HEK293T (cell line): ENCODE results near the gene OR13G1.
"Not testable (repeated sequence)": the region's sequence is repeated elsewhere in the genome, so short reads cannot be mapped to it uniquely, and the experiment has no call there.

Experiments used
- CTCF ChIA-PET: fragments of 350-600 bp; formaldehyde crosslinking; extraction: SDS; loops from one replicate; lab custom pipeline; 2021; ENCODE audit warnings: antibody characterized with exemption, inconsistent platforms; lab: Yijun Ruan, JAX
- POLR2A ChIA-PET: fragments of 350-600 bp; formaldehyde crosslinking; extraction: SDS; loops from one replicate; lab custom pipeline; 2020; ENCODE audit warnings: antibody characterized with exemption, inconsistent platforms; lab: Yijun Ruan, JAX
- DNase-seq: peaks from one replicate; pipeline ENCODE4 v3.0.0; 2012; ENCODE audit warnings: mixed read lengths; ENCODE audit errors: extremely low spot score
- ARNT ChIP-seq: fragments of 450-650 bp; IDR thresholded peaks from 2 replicates; pipeline ENCODE4 v1.6.1; 2017; ENCODE audit warnings: mild to moderate bottlenecking
- BHLHE40 ChIP-seq: fragments of 450-650 bp; IDR thresholded peaks from 2 replicates; pipeline ENCODE4 v1.6.1; 2016; ENCODE audit warnings: mild to moderate bottlenecking, moderate library complexity, borderline replicate concordance
- CTBP1 ChIP-seq: fragments of 450-650 bp; IDR thresholded peaks from 2 replicates; pipeline ENCODE4 v1.6.1; 2016; ENCODE audit warnings: borderline replicate concordance
- ELF4 ChIP-seq: fragments of 450-650 bp; IDR thresholded peaks from 2 replicates; pipeline ENCODE4 v1.6.1; 2017; ENCODE audit warnings: antibody characterized with exemption
- FOXA1 ChIP-seq: fragments of 450-650 bp; IDR thresholded peaks from 2 replicates; pipeline ENCODE4 v1.6.1; 2016; ENCODE audit warnings: mild to moderate bottlenecking
- FOXK2 ChIP-seq: fragments of 450-650 bp; IDR thresholded peaks from 2 replicates; pipeline ENCODE4 v1.6.1; 2016; ENCODE audit warnings: mild to moderate bottlenecking
- FOXM1 ChIP-seq: fragments of 450-650 bp; IDR thresholded peaks from 2 replicates; pipeline ENCODE4 v1.6.1; 2017; ENCODE audit warnings: mild to moderate bottlenecking, borderline replicate concordance
- HDGF ChIP-seq: fragments of 450-650 bp; IDR thresholded peaks from 2 replicates; pipeline ENCODE4 v1.6.1; 2017; ENCODE audit warnings: antibody characterized with exemption, borderline replicate concordance
- L3MBTL2 ChIP-seq: fragments of 450-650 bp; conservative IDR thresholded peaks from 2 replicates; pipeline ENCODE4 v1.6.1; 2016; ENCODE audit warnings: mild to moderate bottlenecking
- LEF1 ChIP-seq: fragments of 450-650 bp; IDR thresholded peaks from 2 replicates; pipeline ENCODE4 v1.6.1; 2017; ENCODE audit warnings: mild to moderate bottlenecking, borderline replicate concordance
- NFRKB ChIP-seq: fragments of 450-650 bp; IDR thresholded peaks from 2 replicates; pipeline ENCODE4 v1.6.1; 2016; ENCODE audit warnings: mild to moderate bottlenecking, moderate library complexity
- PKNOX1 ChIP-seq: fragments of 450-650 bp; IDR thresholded peaks from 2 replicates; pipeline ENCODE4 v1.6.1; 2016
- SP1 ChIP-seq: fragments of 450-650 bp; IDR thresholded peaks from 2 replicates; pipeline ENCODE4 v1.6.1; 2017
- SUZ12 ChIP-seq: fragments of 450-650 bp; IDR thresholded peaks from 2 replicates; pipeline ENCODE4 v1.6.1; 2016; ENCODE audit warnings: mild to moderate bottlenecking
- TARDBP ChIP-seq: fragments of 450-650 bp; IDR thresholded peaks from 2 replicates; pipeline ENCODE4 v1.6.1; 2016
- ZNF384 ChIP-seq: fragments of 450-650 bp; IDR thresholded peaks from 2 replicates; pipeline ENCODE4 v1.6.1; 2016

OR13G1 gene

DNA sequence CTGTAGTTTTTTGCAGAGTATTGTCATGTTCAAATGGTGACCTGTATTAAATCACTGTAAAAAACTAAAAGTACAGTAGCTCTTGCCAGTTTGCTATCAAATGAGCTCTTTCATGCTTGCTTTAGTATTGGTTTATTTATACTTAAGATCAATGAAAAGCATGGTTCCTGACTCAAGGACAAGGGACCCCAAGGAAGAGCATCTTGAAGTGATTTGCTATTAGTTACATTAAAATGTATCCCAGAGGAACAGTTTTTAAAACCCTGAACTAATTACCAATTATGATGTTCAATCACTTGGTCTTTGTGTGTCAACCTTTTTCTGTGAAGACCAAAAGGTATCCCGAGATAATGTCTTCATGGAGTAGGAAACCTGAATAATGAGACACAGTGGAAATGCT lies at the start of gene OR13G1:
Gene OR13G1, minus strand, starts transcription at position 101 of the 400 bp plus-strand sequence. CDS start 6,698 bp downstream, outside the sequence.
- POLR2A ChIA-PET, result no interaction called here
- TF ChIP-seq FOXK2 (no peak), SUZ12 (no peak), FOXM1 (no peak), HDGF (no peak), SP1 (no peak), CTBP1 (no peak), PKNOX1 (no peak), LEF1 (no peak), FOXA1 (no peak)
- CTCF ChIA-PET, result no interaction called here
- DNase-seq, result no peak

DNA sequence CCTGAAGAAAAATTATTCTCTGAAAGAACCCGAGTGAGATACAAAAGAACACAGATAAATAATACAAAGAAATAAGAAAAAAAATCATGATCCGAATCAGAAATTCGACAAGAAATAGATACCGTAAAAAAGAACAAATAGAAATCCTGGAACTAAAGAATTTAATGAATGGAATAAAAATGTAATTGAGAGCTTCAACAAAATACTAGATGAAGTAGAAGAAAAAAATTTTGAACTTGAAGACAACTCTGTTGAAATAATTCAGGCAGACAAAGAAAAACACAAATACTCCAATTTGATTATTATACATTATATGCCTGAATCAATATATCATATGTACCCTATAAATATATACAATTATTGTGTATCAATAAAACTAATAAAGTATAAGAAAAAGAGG lies 41.7 kb upstream of the OR13G1 start:
- ChIA-PET CTCF (no interaction called here), POLR2A (no interaction called here)
- no peak for DNase-seq
- TF ChIP-seq ELF4, result no peak
- no peak for TF ChIP-seq SP1
- no peak for TF ChIP-seq FOXM1
- no peak for TF ChIP-seq ARNT
- TF ChIP-seq NFRKB, result no peak
- TF ChIP-seq CTBP1, result no peak

- POLR2A ChIA-PET, result no interaction called here
- no peak for DNase-seq
- TF ChIP-seq FOXM1 (no peak), TARDBP (no peak)
- CTCF ChIA-PET, result no interaction called here
These were observed 37.0 kb upstream of the OR13G1 start, which contains the start of gene OR6F1 for GRCh38 chr1:247716546-247716945. Gene OR6F1, minus strand, starts transcription at chr1:247716646. Its CDS starts 3,891 bp downstream, at chr1:247712755.

DNA sequence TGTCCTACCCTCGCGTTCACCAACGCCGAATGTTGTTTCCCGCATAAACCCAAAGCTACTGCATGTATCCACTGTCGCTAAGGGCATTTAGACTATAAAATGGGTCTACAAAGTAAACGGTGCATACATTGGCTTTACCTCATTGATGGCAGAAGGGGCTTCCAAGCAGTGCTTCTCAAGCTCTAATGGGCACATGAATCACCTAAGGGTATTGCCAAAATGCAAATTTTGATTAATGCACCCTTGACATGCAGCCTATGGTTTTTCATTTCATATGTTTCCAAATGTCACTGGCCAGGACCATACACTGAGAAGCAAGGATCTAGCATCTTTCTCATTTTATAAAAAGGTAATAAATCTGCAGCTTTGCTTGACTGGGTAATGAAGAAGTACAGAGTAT lies 34.2 kb upstream of the OR13G1 start:
- ChIA-PET CTCF (no interaction called here), POLR2A (no interaction called here)
- no peak for TF ChIP-seq PKNOX1
- no peak for TF ChIP-seq FOXK2
- TF ChIP-seq HDGF, result no peak
- TF ChIP-seq BHLHE40, result no peak
- no peak for TF ChIP-seq L3MBTL2
- TF ChIP-seq ZNF384, result no peak
- TF ChIP-seq CTBP1, result no peak
- TF ChIP-seq FOXA1, result no peak
- no peak for TF ChIP-seq SUZ12
- TF ChIP-seq SP1, result no peak
- TF ChIP-seq LEF1, result no peak
- TF ChIP-seq ARNT, result no peak
- no peak for TF ChIP-seq FOXM1
- no peak for TF ChIP-seq NFRKB
- TF ChIP-seq ELF4, result no peak
- TF ChIP-seq TARDBP, result no peak
- DNase-seq, result no peak

DNA sequence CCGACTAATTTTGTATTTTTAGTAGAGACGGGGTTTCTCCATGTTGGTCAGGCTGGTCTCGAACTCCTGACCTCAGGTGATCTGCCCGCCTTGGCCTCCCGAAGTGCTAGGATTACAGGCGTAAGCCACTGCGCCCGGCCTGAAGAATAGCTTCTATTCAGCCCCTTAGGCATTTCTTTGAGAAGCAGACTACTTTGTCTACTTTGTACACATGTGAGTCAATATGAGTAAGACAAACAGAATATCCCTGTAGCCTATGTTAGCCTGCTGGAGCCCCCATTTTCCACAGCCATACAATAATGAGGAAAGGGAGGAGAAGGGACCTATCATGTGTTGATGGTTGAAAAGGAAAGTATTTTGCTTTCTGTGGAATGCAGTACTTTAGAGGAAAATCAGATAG lies 31.1 kb upstream of the OR13G1 start:
- CTCF ChIA-PET, POLR2A ChIA-PET, DNase-seq: not testable (repeated sequence)

- CTCF ChIA-PET, result no interaction called here
- POLR2A ChIA-PET, result no interaction called here
- DNase-seq, result no peak
- TF ChIP-seq SUZ12, result no peak
- no peak for TF ChIP-seq TARDBP
- no peak for TF ChIP-seq ELF4
- TF ChIP-seq FOXM1, result no peak
- TF ChIP-seq L3MBTL2, result no peak
- TF ChIP-seq LEF1, result no peak
- no peak for TF ChIP-seq ZNF384
- TF ChIP-seq HDGF, result no peak
- TF ChIP-seq PKNOX1, result no peak
- no peak for TF ChIP-seq ARNT
- TF ChIP-seq NFRKB, result no peak
- TF ChIP-seq FOXK2, result no peak
- TF ChIP-seq SP1, result no peak
- no peak for TF ChIP-seq FOXA1
These were observed 21.8 kb upstream of the OR13G1 start for GRCh38 chr1:247701338-247701737.

DNA sequence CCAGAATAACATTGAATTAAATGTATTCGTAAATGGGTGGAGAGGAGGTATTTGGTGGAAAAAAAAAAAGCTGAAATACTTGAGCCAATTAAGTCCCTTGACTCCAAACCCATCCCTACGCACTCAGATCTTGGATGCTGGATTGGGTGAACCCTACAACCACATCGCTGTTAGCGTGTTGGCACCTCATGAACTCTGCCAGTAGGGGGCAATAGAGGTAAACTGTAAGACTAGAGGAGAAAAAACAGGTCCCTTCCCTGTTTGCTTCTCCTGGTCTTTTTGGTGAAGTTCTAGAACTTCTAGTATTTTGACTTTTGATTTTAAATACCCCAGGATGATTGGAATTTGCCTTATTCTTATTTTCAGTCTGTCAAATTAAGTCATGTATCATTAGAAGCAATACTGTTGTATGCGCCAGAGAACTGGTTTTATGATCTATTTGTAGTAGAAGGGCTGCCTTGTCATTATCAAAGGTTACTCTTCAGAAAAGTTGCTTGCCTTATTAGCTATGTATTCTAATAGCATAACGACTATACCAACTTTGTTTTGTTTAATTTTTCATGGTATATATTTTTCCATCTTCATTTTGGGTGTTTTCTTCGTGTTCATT lies 1.9 kb upstream of the OR13G1 start:
- CTCF ChIA-PET, result no interaction called here
- TF ChIP-seq SUZ12, result no peak
- POLR2A ChIA-PET, result no interaction called here
- peak; percentile 34 for DNase-seq
